ENCODE measurements around the gene WIF1. TPM values are rescaled to one million over a fixed set of nuclear protein-coding genes. Genes with fewer than 3 reads are reported as not detected.

The WIF1 gene
- total RNA-seq, 2 experiments from 2014 or later, result not detected

DNA sequence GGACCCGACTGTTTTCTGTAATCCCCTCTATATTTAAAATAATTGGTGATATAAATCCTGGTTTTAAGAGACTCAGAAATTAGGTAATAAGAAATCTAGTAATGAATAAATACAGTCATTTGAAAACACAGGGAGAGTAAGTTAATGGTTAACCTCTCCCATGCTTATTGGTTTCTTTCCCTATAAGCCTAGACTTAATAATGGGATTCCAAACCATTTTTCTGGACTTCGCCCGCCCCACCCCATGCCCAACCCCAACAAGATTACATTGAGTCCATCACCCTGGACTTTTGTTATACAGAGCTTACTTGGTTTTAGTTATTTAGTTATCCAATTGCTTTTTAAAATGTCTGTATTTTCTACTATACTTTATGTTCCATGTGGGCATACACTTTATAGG, 98.7 kb downstream of the WIF1 start:
- Histone ChIP-seq H4K20me1 (ENCODE audit: insufficient read depth, low read length) (no peaks in the 10 kb centered on the region), H2AFZ (ENCODE audit: low read length) (no peak overlapping the region), H3K9me3 (ENCODE audit: low read length) (no peaks in the 10 kb centered on the region), H3K9me2 (ENCODE audit: insufficient read depth, low read length) (no peaks in the 10 kb centered on the region), H3K4me3 (ENCODE audit: low read depth, low read length, poor library complexity, severe bottlenecking) (no peak overlapping the region), H3K4me2 (ENCODE audit: low read length) (no peak overlapping the region), H3K36me3 (ENCODE audit: insufficient read depth, low read length) (no peaks in the 10 kb centered on the region), H3K27ac (ENCODE audit: low read depth, low read length, poor library complexity, severe bottlenecking) (no peak overlapping the region), H3K4me1 (ENCODE audit: insufficient read depth, low read length, poor library complexity, severe bottlenecking) (no peaks in the 10 kb centered on the region), H3K79me2 (ENCODE audit: insufficient read depth, low read depth, low read length) (no peaks in the 10 kb centered on the region)
- intact Hi-C loops (cut with micrococcal nuclease; ENCODE audit: unreplicated experiment), result no loop called here
- no TSS peak for BruUV-seq (replicated peaks)
- DNase-seq (ENCODE audit: low spot score), result no peak
- no peak for TF ChIP-seq EZH2phosphoT487 (IDR thresholded peaks at IDR 0.05; ENCODE audit: borderline replicate concordance, low read depth, low read length)
- TF ChIP-seq, protein P1, sequence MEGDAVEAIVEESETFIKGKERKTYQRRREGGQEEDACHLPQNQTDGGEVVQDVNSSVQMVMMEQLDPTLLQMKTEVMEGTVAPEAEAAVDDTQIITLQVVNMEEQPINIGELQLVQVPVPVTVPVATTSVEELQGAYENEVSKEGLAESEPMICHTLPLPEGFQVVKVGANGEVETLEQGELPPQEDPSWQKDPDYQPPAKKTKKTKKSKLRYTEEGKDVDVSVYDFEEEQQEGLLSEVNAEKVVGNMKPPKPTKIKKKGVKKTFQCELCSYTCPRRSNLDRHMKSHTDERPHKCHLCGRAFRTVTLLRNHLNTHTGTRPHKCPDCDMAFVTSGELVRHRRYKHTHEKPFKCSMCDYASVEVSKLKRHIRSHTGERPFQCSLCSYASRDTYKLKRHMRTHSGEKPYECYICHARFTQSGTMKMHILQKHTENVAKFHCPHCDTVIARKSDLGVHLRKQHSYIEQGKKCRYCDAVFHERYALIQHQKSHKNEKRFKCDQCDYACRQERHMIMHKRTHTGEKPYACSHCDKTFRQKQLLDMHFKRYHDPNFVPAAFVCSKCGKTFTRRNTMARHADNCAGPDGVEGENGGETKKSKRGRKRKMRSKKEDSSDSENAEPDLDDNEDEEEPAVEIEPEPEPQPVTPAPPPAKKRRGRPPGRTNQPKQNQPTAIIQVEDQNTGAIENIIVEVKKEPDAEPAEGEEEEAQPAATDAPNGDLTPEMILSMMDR (conservative IDR thresholded peaks at IDR 0.05; ENCODE audit: low read length), result no peak
- CTCF ChIA-PET (ENCODE audit: unreplicated experiment), result no interaction called here
- POLR2A ChIA-PET, result interaction anchor here (0.7 to 1.0 kb wide), 2 partner anchors 26 to 286 kb away, joined by 3 read pairs; no protein-coding TSS in a partner anchor

DNA sequence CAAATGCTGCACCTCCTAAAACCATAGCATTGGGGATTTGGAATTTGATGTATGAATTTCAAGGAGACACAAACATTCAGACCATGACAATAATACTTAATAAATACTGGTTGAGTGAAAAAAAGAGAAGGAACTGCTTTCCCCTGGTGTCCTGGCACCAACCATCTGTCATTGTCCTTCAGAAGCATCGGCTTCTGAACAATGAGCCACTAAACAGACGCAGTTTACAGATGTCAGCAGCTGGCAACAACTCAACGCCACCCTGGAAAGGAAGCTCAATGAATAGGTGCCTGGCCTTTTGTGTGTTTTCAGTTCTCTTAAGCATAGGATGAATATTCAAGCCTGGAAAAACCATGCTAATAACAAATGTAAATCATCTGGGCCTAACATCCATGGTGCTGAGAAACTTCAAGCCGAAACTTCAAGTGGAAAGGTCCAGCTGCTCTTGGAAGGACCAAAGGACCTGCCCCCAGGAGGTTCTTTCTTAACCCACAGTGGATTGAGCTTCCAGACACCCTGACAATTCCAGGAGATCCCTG, 101.3 kb downstream of the WIF1 start:
- no peaks in the 10 kb centered on the region for H3K36me3 ChIP-seq (ENCODE audit: insufficient read depth, low read length)
- no TSS peak for BruUV-seq (replicated peaks)
- H3K4me1 ChIP-seq (ENCODE audit: insufficient read depth, low read length, poor library complexity, severe bottlenecking), result no peaks in the 10 kb centered on the region
- CTCF ChIA-PET (ENCODE audit: unreplicated experiment), result no interaction called here
- H3K27ac ChIP-seq (ENCODE audit: low read depth, low read length, poor library complexity, severe bottlenecking), result no peak overlapping the region
- no peaks in the 10 kb centered on the region for H3K9me2 ChIP-seq (ENCODE audit: insufficient read depth, low read length)
- TF ChIP-seq, protein P1 (conservative IDR thresholded peaks at IDR 0.05; ENCODE audit: low read length), result no peak
- no peak for TF ChIP-seq EZH2phosphoT487 (IDR thresholded peaks at IDR 0.05; ENCODE audit: borderline replicate concordance, low read depth, low read length)
- no peak overlapping the region for H3K4me2 ChIP-seq (ENCODE audit: low read length)
- H3K9me3 ChIP-seq (ENCODE audit: low read length), result no peaks in the 10 kb centered on the region
- no peak overlapping the region for H3K4me3 ChIP-seq (ENCODE audit: low read depth, low read length, poor library complexity, severe bottlenecking)
- H2AFZ ChIP-seq (ENCODE audit: low read length), result no peak overlapping the region
- intact Hi-C loops (cut with micrococcal nuclease; ENCODE audit: unreplicated experiment), result no loop called here
- no peaks in the 10 kb centered on the region for H4K20me1 ChIP-seq (ENCODE audit: insufficient read depth, low read length)
- POLR2A ChIA-PET, result no interaction called here
- no peaks in the 10 kb centered on the region for H3K79me2 ChIP-seq (ENCODE audit: insufficient read depth, low read depth, low read length)
- no peak for DNase-seq (ENCODE audit: low spot score)

DNA sequence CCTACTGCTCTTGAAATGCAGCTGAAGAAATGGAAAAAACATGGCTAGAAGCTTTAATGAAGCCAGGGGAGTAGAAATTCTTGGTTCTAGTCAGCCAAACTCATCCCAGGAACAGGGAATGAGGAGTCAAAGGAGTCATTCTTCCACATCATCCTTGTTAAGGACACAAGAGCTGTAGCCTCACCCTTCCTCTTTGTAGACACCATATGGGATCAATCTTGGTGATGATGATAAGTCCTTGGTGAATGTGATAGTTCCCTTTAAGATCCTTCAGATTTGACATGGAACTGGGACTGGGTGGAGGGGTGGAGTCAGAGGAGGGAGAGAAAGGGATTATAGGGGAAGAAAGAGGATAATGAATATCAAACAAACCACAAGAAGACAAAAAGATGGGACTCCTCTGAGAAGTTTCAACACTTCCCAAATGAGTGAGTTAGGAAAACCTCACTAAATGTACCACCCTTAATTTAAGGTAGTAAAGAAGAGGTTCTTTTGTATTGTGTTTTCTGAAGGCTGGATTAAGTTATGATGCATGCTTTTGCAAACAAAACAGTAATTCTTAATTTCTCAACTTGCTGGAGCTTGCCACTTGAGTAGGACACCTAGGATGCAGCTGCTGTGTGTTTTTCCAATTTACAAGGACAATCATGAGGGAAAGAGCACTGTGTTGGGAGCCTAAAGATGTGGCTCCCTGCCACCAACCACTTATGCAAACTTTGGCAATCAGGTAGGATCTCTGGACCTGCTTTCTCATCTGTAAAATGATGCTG, 104.0 kb downstream of the WIF1 start:
- no peak overlapping the region for H3K4me2 ChIP-seq (ENCODE audit: low read length)
- no peaks in the 10 kb centered on the region for H3K36me3 ChIP-seq (ENCODE audit: insufficient read depth, low read length)
- CTCF ChIA-PET (ENCODE audit: unreplicated experiment), result no interaction called here
- no peaks in the 10 kb centered on the region for H4K20me1 ChIP-seq (ENCODE audit: insufficient read depth, low read length)
- H3K4me1 ChIP-seq (ENCODE audit: insufficient read depth, low read length, poor library complexity, severe bottlenecking), result no peaks in the 10 kb centered on the region
- intact Hi-C loops (cut with micrococcal nuclease; ENCODE audit: unreplicated experiment), result no loop called here
- no peak overlapping the region for H3K4me3 ChIP-seq (ENCODE audit: low read depth, low read length, poor library complexity, severe bottlenecking)
- H3K9me2 ChIP-seq (ENCODE audit: insufficient read depth, low read length), result no peaks in the 10 kb centered on the region
- POLR2A ChIA-PET, result no interaction called here
- DNase-seq (ENCODE audit: low spot score), result no peak
- no peaks in the 10 kb centered on the region for H3K79me2 ChIP-seq (ENCODE audit: insufficient read depth, low read depth, low read length)
- H3K9me3 ChIP-seq (ENCODE audit: low read length), result no peaks in the 10 kb centered on the region
- no peak for TF ChIP-seq EZH2phosphoT487 (IDR thresholded peaks at IDR 0.05; ENCODE audit: borderline replicate concordance, low read depth, low read length)
- TF ChIP-seq, protein P1 (conservative IDR thresholded peaks at IDR 0.05; ENCODE audit: low read length), result no peak
- no peak overlapping the region for H2AFZ ChIP-seq (ENCODE audit: low read length)
- BruUV-seq (replicated peaks), result no TSS peak
- no peak overlapping the region for H3K27ac ChIP-seq (ENCODE audit: low read depth, low read length, poor library complexity, severe bottlenecking)
